Stomach (tissue), 4 donors: ENCODE data around the gene C11orf86.

Experiments used
- CTCF ChIP-seq, 7 experiments: fragments of 450-650 bp in 4 of 7; fragments of 200-600 bp in 3 of 7; sonication (generic) in 3 of 7; IDR thresholded peaks; one replicate each; pipeline ENCODE4 v1.5.1; 2016 to 2019; ENCODE audit warnings: antibody characterized with exemption in 7 of 7, control low read depth in 2 of 7, mild to moderate bottlenecking in 1 of 7
- POLR2AphosphoS5 ChIP-seq, 3 donors: sonication (generic); formaldehyde crosslinking; IDR thresholded peaks; one replicate each; pipeline ENCODE4 v1.6.1; 2016; ENCODE audit warnings: antibody characterized with exemption in 3 of 3

DNA sequence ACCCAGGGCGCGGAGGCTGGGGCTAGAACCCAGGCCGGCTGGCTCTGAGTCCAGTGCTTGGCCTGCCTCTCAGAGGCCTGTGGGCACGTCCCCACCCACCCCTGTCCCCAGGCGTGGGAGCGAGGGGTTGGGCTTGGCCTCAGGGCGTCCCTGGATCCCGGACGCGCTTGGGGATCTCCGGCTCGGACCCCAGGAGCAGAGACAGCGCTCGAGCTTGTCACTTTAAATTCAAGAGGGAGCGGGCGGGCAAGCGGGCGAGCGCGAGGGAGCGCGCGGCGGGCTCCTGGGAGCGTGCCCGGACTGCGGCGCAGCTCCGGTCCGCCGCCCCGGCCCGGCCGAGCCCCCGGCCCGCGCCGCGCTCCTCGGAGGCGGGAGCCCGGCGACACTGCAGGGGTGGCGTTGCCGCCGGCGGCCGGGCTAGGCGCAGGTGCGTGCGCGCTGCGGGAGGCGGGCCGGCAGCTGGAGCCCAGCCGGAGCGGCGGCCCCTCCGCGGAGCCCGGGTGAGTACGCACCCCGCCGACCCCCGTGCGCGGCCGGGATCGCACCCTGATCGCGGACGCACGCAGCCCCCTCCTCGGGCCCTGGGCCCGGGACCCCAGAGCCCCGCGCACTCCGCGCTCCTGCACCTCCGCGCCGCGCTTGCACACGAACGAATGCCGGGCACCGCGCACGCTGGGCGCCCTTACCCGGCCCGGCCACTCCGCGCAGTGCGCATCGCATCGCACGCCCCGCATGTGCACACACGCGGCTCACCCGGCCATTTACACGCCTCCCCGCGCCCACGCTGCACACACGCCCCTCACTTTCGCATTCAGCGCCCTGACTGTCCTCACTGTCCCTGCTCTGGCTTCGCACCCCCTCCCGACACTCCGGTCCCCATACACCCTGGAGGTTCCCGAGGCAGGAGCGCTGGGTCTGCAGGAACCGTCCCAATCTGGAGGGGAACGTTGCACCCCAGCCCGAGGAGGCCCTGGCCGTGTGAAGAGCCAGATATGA is 48.2 kb downstream of the C11orf86 start, which contains the start of gene SYT12:
- TF ChIP-seq CTCF (IDR thresholded peaks at IDR 0.05): no peak
- no peak for TF ChIP-seq POLR2AphosphoS5 (IDR thresholded peaks at IDR 0.05)
